Keratinocyte (primary cell): ENCODE results near the gene SS18L1.

ENCODE experiments used
- EZH2 ChIP-seq: IDR thresholded peaks from one replicate; pipeline ENCODE4 v1.6.1; 2012; ENCODE audit warnings: inconsistent platforms, mild to moderate bottlenecking, low read length, moderate library complexity
- TF ChIP-seq, protein P1 (sequence below), 3 experiments: IDR thresholded peaks in 1 of 3; conservative IDR thresholded peaks in 1 of 3; optimal IDR thresholded peaks in 1 of 3; 2 replicates in 2 of 3; 3 replicates in 1 of 3; pipeline versions ENCODE3 to v1.5.1; 2011; ENCODE audit warnings: low read length in 3 of 3, mild to moderate bottlenecking in 3 of 3, moderate library complexity in 2 of 3, control low read depth in 1 of 3, inconsistent platforms in 1 of 3; ENCODE audit not compliant: insufficient read depth in 2 of 3; ENCODE audit errors: extremely low read depth in 1 of 3

DNA sequence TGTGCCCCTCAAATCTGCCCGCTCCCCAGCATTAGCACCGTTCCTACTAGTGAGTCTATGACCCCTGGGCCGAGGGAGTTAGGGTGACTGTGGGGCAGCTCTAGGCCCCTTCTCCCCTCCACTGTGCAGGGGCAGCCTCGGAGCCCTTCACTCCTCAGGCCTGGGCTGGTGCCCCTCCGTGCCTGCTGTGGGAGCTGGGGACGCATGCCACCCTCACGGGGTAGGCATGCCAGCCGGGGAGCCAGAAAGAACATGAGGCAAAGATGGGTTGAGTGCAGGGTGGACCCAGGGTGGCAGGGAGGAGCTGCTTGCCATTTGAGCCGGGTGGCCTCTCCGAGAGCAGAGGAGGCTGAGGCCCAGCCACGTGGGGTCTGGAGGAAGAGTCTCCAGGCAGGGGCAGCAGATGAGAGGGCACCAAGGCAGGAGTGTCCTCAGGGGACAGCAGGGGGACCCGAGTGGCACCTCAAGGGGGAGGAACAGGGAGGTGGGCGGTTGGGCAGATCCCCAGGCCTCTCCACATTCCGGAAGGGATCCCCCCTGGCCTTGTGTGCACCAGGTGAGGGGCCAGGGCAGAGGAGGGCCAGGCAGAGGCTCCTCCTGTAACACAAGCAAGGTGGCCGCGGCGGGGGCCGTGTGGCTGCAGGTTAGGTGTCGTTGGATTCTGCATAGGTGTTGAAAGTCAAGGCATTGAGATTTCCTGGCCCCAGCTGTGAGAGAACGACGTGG is 39.9 kb upstream of the SS18L1 start:
- no peak for TF ChIP-seq EZH2
- TF ChIP-seq, protein P1, sequence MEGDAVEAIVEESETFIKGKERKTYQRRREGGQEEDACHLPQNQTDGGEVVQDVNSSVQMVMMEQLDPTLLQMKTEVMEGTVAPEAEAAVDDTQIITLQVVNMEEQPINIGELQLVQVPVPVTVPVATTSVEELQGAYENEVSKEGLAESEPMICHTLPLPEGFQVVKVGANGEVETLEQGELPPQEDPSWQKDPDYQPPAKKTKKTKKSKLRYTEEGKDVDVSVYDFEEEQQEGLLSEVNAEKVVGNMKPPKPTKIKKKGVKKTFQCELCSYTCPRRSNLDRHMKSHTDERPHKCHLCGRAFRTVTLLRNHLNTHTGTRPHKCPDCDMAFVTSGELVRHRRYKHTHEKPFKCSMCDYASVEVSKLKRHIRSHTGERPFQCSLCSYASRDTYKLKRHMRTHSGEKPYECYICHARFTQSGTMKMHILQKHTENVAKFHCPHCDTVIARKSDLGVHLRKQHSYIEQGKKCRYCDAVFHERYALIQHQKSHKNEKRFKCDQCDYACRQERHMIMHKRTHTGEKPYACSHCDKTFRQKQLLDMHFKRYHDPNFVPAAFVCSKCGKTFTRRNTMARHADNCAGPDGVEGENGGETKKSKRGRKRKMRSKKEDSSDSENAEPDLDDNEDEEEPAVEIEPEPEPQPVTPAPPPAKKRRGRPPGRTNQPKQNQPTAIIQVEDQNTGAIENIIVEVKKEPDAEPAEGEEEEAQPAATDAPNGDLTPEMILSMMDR (optimal IDR thresholded peaks at IDR 0.05 in 1 of 3, IDR thresholded peaks at IDR 0.05 in 1 of 3, conservative IDR thresholded peaks at IDR 0.05 in 1 of 3; ENCODE audit: extremely low read depth in 1 of 3, insufficient read depth in 2 of 3, low read length in 3 of 3), result no peak
